Stimulated activated CD4-positive, alpha-beta T cell treated with anti-CD3 and anti-CD28 coated beads, Interleukin-12 subunit alpha, Interleukin-12 subunit beta, amount 100 ng/mL, for 48 hours (primary cell): ENCODE data around the gene DDC.
"Not testable (repeated sequence)": the region's sequence is repeated elsewhere in the genome, so short reads cannot be mapped to it uniquely, and the experiment has no call there.

ENCODE experiments used
- DNase-seq, 3 donors: peaks; one replicate each; pipeline ENCODE4 v3.0.0-alpha.2; 2020; ENCODE audit warnings: low read depth in 2 of 3, low spot score in 1 of 3

DDC gene

DNA sequence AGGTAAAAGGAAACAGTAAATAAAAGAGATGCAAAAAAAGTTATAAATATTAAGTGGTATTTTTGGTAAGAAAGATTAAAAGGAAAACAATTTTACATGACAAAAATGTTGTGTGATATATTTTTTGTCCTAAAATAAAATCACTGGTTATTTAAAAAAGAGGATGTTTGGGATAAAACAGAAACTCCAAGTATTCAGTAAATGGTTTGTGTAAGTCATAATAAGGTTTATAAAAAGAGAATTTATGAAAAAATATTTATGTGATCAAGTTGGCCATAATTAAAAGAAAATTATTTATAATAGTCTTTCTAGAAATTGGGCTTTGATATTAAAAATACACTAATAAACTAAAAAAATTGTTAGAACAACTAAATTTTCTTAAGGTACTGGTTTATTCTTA lies 76.8 kb downstream of the DDC start:
- DNase-seq: no peak

DNA sequence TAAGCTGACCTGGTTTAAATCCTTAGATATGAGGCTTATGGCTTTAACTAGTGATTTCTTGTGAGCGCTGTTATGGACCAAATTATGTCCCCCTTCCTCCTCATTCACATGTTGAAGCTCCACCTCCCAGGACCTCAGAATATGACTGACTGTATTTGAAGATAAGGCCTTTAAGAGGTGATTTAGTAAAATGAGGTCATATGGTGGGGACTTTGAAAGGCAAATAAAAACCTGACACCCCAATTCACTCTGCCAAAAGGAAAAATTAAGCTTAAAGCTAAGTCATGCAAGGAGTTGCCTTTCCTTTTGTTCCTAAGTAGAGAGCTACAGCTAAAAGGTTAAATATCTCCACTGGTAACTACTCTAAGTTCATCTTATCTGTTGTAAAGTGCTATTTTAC lies 78.7 kb downstream of the DDC start:
- no peak for DNase-seq

DNA sequence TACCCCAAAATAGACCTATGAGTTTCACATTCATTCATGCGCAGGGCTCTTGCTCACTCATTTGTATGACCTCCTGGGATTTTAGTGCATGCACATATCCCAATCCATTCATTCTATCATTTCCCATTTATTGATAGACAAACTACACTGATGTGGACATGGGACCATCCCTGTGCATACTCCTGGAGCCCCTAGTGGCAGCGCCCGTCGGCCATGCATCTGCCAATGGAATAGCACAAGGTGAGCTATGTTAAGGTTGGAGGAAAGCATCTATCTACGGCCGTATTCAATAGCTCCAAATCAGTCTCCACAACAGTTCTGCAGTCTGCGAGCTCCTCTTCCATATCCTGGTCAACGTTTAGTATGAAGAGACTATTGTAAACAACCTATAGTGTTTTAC lies 83.3 kb downstream of the DDC start:
- no peak for DNase-seq

DNA sequence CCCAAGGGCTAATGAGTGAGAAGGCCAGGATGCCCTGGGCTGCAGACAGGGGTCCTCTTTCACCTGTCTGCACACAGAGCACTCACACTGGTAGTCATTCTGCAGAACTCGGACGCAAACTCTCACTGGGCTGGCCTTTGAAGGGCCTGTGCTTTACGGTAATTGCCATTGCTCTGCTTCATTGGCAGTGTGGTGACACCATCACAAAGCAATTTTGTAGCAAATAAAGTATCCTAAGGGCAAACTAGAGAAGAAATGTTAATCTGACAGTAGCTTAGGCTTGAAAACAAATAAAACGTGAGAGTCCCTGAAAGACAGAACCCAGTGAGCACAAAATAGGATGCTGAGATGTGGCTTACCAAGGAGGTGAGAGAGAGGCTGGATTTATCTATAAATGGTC lies 84.4 kb downstream of the DDC start:
- no peak for DNase-seq

DNA sequence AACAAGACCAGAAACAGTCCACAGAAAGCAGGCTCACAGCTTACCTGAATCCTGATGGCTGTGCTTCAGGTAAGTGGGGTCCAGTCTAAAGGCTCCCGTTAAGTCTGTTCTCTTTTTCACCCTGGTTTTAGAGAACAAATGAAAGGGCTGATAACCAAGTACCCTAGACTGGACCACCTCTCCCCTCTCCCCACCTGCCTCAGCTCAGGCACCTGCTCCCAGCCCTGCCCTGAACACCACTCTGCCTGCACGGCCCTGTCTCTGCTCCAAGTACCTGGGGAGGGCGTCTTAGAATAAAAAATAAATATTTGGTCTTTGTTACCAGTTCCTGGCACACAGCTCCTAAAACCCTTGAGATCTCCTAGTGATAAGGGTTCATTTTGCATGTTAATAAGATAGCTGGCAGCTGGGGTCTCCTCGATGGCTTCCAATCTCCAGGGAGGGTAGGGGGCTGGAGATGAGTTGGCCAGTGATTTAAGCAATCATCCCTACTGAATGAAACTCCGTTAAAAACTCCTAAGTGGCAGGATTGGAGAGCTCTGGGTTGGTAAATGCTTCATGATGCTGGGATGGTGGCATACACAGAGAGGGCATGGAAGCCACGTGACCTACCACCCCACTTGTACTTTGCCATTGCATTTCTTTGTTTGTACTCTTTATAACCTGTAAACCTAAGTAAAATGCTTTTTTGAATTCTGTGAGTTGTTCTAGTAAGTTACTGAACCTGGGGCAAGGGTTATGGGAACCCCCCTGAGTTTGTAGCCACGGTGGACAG lies 85.3 kb downstream of the DDC start:
- no peak for DNase-seq

DNA sequence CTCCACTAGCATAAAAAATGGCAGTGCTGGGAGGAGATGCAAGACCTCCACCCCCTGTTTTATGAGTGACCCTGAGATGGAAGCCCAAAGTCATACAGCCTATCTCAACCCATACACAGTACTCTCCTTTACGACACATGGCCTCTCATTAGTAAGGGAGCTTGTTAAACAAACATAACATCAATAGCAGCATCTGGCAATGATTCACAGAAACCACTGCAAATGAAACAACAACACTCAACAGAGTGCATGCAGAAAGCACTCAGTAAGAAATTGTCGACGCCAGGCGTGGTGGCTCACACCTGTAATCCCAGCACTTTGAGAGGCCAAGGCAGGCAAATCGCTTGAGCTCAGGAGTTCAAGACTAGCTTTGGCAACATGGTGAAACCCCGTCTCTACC lies 87.6 kb downstream of the DDC start:
- DNase-seq: no peak

DNA sequence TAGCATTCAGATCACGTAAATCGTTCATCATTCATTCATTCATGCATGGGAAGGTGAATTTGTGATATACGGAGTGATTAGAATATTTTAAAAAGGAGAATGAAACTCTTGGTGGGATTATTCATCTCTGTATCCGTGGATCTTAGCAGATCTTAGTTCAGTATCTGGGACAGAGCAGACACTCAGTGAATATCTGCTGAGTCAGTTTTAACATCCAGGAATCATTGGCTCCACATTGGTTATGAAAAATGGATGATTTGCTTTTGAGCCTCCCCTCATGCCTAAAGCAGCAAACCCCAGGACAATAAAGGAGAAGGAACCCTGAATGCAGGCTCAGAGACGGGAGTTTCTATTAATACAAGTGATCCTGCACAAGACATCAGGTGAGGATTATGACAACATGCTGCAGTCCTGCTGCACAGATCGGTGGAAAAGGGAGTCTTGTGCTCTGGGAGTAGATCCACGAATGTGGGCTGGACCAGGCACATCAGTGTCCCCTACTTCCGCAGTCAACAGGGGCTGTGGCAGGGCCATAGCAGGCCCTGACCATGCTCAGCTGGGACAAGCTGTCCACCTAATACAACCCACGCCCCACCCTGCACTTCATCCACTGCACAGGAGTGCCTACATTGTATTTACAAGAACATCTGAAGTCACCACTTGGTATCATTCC lies 88.1 kb downstream of the DDC start:
- DNase-seq: no peak

DNA sequence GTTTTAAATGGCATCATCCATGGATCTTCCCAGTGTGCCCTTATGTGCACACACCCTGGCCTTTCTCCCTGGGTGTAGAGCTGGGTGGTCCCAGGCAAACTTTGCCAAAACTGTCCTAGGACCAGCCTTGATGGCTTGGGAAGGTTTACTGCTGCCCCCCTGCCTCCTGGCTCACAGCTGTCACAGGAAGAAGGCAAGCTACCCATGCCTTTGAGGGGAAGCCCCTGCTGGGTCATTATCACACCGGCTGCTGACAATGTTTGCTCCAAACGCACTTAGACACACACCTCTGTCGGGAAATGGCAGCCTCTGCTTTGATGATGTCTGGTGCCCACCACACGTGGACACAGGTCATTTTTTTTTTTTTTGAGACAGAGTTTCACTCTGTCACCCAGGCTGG lies 89.9 kb downstream of the DDC start:
- DNase-seq: no peak

DNA sequence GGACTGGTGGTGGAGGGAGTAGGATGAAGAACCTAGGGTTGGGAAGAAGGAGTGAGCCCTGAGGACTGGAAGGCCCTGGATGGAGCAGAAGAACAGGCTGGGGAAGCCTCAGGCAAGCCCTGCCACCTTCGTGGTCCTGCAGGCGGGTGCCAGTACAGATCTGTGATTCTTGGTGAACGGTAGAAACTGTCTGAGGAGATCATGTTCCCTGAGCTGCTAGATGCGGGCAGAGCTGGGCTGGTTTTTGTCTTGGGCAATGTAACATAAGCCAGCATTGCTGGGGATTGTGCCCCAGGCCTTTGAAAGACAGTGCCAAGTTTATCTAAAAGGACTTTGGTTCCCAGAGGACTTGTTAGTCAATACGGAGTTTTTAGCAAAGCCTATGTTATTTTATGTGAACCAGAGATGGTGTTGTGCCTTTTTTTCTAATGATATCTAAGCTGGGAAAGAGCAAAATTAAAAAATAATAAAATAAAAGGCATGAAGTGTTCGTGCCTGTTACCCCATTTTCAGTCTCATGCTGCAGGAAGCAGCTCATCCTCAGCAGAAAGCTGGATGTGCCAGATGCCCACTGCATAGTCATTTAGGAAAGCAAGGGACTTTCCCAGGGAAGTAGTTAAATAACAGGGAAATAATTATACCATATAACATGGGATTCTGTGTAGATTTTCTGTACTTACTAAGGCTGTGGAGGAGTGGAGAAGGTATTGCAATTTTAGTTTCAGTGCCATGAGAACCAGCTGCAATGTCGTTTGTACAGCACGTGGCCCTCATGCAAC lies 90.6 kb downstream of the DDC start:
- DNase-seq: no peak

DNA sequence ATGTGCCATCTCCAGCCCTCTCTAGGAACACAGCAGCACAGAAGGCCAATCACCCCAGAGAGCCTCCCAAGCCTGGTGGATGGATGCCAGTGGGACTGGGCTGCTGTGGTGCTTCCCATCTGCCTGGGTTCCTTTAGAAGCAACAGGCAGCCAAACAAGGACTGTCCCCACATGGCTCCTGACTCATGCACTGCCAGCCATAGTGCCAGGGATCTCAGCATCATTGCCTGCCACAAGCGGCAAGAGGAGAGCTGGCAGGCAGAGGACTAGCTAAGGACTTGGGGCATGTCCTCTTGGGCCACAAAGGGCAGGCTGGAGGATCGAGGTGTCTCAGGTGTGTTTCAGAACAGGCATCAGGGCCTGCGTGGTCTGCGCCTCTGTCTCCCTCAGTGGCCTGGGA lies 91.7 kb downstream of the DDC start:
- no peak for DNase-seq

DNA sequence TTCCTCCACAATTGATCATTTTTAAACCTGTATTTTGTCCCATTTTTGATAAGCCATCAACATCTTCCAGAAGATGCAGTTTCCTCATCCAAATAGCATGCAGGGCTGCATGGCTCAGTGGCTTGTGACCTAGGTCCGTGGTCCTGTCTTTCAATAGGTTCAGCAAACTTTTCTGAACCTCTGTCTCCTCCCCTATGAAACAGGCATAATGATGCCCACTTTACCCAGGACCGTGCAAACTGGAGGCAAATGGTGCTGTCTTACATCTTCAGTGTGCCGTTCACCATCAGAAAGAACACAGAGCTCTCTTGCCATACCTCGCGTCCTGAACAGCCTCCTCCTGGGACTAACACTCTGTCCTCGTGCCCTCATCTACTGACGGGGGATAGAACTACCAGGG lies 92.8 kb downstream of the DDC start:
- no peak for DNase-seq

DNA sequence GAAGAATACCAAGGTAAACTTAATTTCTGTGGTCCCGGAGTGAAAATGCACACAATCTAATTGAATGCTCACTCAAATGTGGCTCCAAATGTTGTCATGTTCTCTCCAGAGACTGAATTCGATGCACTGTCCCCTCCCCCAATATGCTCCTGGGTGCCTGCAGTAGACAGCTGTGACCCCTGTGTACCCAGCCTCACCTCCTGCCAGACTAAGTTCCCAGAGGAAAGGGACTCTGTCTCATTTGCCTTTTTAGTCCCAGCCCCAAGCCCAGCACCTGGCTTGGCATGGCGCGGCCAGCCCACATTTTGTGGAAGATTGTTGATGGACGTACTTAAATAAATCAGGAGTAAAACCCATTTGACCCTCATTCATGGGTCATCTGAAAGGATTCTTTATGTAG lies 93.2 kb downstream of the DDC start:
- DNase-seq: no peak

DNA sequence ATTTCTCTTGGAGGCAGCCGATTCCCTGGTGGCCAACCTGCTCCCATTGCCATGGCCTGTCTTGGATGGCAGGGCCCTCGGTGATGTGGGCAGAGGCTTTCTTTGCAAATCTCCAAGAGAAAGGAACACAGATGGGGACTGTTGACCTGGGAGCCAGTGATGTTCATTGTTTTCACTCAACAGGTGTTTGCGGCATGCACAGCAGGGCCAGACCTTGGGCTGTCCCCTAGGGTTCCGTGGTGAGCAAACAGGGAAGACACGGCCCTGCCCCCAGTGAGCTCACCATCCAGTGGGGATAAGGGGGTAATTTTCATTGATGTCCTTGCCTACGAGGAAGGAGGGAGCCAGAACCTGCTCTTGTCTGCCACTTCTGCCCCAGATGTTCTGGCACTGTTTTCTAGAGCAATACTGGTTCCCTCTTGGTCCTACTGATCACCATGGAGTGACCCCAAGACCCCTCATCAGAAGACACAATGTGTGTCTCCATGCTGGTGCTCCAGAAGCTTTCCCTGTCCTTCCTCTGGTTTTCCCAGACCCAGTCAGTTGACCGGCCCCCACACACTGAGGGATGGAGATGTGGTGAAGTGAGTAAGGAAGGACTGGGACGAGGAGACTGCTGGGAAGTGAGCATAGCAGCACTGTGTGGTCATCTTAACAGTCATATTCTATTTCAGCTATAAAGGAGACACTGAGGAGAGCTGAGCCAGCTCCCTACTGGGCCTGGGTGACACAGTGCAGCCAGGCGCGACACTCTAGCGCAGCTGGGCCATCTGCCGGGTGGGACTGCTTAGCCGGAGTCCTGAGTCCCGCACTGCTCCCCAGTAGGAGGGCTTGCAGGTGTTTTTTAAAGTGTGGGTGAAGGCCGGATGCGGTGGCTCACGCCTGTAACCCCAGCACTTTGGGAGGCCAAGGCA lies 94.7 kb downstream of the DDC start:
- DNase-seq: no peak

DNA sequence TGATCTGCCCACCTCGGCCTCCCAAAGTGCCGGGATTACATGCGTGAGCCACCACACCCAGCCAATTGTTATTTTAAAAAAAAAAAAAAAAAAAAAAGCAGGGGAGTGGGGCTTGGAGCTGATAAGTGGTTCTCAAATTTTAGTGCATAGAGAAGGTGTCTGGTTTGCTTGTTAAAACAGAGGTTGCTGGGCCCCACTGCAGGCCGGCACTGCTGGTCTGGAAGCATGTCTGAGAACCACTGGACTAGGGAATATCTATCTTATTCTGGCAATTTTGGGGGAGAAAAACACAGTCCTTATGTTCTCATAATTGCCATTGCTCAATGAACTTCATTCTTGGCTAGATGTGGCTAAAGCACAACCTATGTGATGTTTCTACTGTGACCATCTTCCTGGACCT lies 96.0 kb downstream of the DDC start:
- DNase-seq: no peak

DNA sequence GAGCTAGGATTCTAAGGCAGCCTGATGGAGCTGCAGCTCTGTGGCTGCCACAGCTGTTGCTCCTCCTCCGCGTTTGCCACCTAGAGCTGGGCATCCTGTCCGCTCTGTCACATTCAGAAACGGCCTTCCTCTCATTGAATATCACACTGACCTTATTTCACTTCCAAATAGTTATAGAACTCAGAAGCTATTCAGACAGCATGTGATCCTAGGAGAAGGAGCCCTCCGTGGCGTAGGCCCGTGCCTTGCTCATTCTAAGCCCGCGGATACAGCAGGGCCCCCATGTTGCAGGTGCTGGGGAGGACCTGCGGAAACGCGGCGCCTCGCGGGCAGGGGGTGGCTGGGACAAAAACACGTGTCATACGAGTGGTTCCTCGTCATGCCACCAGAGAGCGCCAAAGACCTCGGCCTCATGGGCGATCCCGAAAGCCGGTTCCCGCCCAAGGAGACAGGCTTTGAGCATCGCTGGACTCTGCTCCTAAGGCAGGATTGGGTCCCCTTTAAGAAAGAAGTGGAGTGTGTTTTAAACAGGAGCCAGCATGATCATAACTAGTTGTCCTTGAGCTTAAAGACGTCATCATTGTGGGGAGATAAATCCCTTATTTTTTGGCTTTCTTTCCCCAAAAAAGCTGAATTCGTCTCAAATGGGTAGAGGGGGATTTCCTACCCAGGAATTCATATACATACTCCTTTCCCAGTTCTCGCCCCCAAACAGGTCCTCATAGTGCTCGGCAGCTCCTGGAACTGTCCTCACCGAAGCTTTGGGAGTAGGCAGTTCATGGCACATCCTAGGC lies 97.2 kb downstream of the DDC start:
- DNase-seq: peak; percentile 72 to 84 (median 76)

DNA sequence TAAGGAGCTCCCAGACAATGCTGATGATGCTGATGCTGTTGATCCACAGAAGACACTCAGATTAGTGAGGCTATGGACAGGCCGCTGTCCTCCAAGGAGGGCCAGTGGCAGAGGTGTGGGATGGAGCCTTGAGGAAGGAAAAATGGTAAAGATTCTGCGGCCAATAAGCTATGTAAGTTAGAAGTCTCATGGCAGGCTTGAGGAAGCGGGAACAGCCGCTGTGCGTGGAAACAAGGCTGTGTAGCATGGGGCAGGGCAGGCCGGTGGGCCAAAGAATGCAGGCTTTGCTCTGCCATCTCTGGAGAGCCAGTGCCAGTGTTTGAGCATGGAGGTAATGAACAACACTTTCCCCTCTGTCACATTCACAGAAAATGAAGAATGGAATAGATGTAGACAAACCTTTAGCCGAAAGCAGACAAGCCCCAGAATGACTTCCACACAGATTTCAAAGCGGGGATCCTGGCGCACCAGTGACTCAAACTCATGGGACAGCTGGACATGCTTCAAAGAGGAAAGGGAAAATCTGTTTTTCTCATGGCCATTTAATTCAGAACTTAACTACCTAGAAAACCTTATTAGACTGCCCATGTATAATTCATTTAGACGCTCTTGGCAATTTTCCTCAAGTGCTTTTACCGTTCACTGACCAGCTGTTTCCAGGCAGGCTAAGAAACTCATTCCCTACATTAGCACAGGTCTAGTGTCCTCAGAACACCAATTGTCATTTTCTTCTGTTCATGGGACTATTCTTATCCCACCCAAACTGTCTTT lies 98.2 kb downstream of the DDC start:
- no peak for DNase-seq

DNA sequence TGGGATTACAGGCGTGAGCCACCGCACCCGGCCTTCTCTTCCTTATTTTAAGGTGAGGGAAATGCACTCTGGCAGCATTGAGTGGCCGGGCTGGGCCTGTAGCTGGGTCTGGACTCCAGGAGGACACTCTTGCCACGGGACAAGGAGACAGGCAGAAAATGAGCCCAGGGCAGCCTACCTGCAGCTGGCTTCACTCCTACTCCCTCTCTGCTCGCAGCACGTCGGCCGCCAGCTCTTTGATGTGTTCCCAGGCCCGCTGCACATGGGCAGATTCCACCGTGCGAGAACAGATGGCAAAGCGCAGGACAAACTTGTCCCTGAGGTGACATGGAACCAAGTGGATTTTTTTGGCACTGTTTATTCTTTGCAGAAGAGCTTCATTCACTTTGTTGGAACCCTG lies 102.2 kb downstream of the DDC start:
- no peak for DNase-seq

DNA sequence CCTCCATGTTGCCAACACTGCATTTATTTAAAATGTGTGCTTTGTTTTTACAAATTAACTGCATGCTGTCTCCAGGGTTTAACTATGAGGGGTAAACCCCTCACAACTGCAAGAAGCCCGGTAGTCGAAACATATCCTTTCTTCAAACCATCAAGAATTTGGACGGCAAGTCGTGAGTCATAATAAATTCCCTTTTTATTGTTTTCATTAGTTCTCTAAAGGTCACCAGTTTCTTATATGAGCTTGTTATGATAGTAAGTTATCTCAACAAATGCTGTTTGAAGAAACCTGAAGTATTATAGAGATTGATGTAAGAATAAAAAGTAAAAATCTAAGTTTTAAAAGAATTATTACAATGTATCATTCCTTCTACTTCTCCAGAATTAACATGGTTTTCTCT lies 102.8 kb downstream of the DDC start:
- no peak for DNase-seq

DNA sequence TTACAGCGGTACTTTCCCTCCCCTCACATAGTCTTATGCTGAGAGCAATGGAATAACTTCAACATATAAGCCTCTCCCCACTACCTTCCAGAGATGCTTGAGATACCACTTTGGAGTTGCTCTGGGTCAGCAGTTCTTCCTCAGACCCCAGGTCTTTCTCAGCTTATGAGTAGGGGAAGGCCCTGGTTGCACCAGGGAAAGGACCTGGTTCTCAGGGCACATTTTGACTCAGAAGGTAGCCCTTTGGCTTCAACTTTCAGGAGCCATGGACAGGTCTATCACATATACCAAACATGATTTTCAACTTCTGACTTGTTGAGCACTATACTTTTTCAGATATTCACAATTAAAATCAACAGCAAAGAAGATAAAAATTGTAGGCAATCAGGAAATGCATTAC lies 103.5 kb downstream of the DDC start:
- DNase-seq: no peak

DNA sequence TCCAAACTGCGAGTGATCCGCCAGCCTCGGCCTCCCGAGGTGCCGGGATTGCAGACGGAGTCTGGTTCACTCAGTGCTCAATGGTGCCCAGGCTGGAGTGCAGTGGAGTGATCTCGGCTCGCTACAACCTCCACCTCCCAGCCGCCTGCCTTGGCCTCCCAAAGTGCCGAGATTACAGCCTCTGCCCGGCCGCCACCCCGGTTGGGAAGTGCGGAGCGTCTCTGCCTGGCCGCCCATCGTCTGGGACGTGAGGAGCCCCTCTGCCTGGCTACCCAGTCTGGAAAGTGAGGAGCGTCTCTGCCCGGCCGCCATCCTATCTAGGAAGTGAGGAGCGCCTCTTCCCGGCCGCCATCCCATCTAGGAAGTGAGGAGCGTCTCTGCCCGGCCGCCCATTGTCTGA lies 106.0 kb downstream of the DDC start:
- DNase-seq: not testable (repeated sequence)
